MCF 10A (cell line): ENCODE measurements around the gene ZFAND3. TPM values are rescaled to one million over a fixed set of nuclear protein-coding genes. Genes with fewer than 3 reads are reported as not detected.
"Not testable (repeated sequence)": the region's sequence is repeated elsewhere in the genome, so short reads cannot be mapped to it uniquely, and the experiment has no call there.

Source experiments
- BruUV-seq: library from RNA; stranded (reverse); fragments of 400-500 nt; replicated peaks from 2 replicates; lab custom pipeline; 2021; lab: Mats Ljungman, UMichigan
- CTCF ChIA-PET: fragments of 300-600 bp; sonication (Branson Sonifier 250); formaldehyde crosslinking; extraction: SDS; loops from one replicate; lab custom pipeline; 2021; ENCODE audit warnings: antibody characterized with exemption, inconsistent platforms; lab: Yijun Ruan, JAX
- POLR2A ChIA-PET: fragments of 300-600, 350-650 bp; sonication (Branson Sonifier 250); formaldehyde crosslinking; extraction: SDS; loops from one replicate; lab custom pipeline; 2020; ENCODE audit warnings: antibody characterized with exemption, inconsistent platforms; lab: Yijun Ruan, JAX
- DNase-seq: peaks from one replicate; pipeline ENCODE4 v3.0.0-alpha.2; 2018; ENCODE audit not compliant: unreplicated experiment
- H3K27ac Mint-ChIP-seq: one replicate; pipeline ENCODE4 v1.8.0; 2022; ENCODE audit warnings: mild to moderate bottlenecking, low read depth, mixed read lengths; ENCODE audit not compliant: unreplicated experiment
- H3K27me3 Mint-ChIP-seq: one replicate; pipeline ENCODE4 v1.8.0; 2022; ENCODE audit warnings: mixed read lengths; ENCODE audit not compliant: insufficient read depth, unreplicated experiment
- H3K36me3 Mint-ChIP-seq: one replicate; pipeline ENCODE4 v1.8.0; 2022; ENCODE audit warnings: mild to moderate bottlenecking, moderate library complexity, mixed read lengths; ENCODE audit not compliant: insufficient read depth, unreplicated experiment
- H3K4me1 Mint-ChIP-seq: one replicate; pipeline ENCODE4 v1.8.0; 2022; ENCODE audit warnings: mixed read lengths; ENCODE audit not compliant: insufficient read depth, unreplicated experiment
- H3K4me3 Mint-ChIP-seq: one replicate; pipeline ENCODE4 v1.8.0; 2022; ENCODE audit warnings: mild to moderate bottlenecking, moderate library complexity, mixed read lengths; ENCODE audit not compliant: unreplicated experiment
- H3K9me3 Mint-ChIP-seq: one replicate; pipeline ENCODE4 v1.8.0; 2022; ENCODE audit warnings: mixed read lengths; ENCODE audit not compliant: unreplicated experiment
- intact Hi-C: fragments of 100-400 bp; cut with micrococcal nuclease; formaldehyde crosslinking; loops from 2 replicates; pipeline ENCODE4 v1.14.1; 2022
- total RNA-seq: library from RNA; stranded (reverse); gene quantifications from 2 replicates; pipeline ENCODE4 v1.2.3, GENCODE V29; 2022
- TF ChIP-seq, protein P1 (sequence below): fragments of 200-600 bp; IDR thresholded peaks from one replicate; pipeline ENCODE4 v1.8.0; 2022; ENCODE audit warnings: antibody characterized with exemption, mild to moderate bottlenecking; ENCODE audit not compliant: unreplicated experiment

ZFAND3 gene
- total RNA-seq, 1 experiment from 2014 or later = 100 TPM

DNA sequence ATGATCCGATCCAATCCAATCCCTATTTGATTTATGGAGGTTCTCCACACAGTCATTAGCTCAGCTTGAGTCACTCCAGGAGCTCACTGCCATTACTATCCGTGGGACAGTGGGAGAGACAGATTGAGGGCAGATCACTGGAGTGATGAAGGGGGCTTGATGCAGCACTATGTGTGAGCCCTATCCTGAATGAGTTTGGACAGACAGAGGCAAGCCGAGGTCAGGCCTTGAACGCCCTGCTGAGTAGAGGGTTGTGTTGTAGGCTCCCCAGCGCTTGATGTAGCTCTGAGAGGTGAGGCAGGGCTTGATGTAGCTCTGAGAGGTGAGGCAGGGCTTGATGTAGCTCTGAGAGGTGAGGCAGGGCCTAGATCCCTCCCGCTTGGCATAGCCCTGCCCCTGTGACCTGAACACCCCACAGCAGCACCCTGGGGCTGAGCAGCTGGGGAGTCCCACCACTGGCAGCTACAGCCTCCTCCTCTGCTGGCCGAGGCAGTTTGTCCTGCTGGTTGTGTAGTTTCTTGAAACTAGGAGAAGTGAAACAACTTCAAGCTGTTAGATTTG lies 58.7 kb downstream of the ZFAND3 start:
- no peak for DNase-seq
- TF ChIP-seq, protein P1, sequence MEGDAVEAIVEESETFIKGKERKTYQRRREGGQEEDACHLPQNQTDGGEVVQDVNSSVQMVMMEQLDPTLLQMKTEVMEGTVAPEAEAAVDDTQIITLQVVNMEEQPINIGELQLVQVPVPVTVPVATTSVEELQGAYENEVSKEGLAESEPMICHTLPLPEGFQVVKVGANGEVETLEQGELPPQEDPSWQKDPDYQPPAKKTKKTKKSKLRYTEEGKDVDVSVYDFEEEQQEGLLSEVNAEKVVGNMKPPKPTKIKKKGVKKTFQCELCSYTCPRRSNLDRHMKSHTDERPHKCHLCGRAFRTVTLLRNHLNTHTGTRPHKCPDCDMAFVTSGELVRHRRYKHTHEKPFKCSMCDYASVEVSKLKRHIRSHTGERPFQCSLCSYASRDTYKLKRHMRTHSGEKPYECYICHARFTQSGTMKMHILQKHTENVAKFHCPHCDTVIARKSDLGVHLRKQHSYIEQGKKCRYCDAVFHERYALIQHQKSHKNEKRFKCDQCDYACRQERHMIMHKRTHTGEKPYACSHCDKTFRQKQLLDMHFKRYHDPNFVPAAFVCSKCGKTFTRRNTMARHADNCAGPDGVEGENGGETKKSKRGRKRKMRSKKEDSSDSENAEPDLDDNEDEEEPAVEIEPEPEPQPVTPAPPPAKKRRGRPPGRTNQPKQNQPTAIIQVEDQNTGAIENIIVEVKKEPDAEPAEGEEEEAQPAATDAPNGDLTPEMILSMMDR = no peak
- POLR2A ChIA-PET = interaction anchor here (1.0 to 2.1 kb wide), 2 partner anchors 10 to 12 kb away, joined by 3 to 5 read pairs; no protein-coding TSS in a partner anchor
- Mint-ChIP-seq H3K36me3 (no peaks in the 10 kb centered on the region), H3K4me1 (peaks cover 34% of the 10 kb centered on the region), H3K27me3 (no peaks in the 10 kb centered on the region), H3K27ac (peak overlapping the region; percentile 24), H3K4me3 (no peak overlapping the region), H3K9me3 (no peaks in the 10 kb centered on the region)
- BruUV-seq = no TSS peak
- intact Hi-C loops = no loop called here
- CTCF ChIA-PET = interaction anchor here (1.1 kb wide), 1 partner anchor 11 kb away, joined by 4 read pairs; no protein-coding TSS in a partner anchor

DNA sequence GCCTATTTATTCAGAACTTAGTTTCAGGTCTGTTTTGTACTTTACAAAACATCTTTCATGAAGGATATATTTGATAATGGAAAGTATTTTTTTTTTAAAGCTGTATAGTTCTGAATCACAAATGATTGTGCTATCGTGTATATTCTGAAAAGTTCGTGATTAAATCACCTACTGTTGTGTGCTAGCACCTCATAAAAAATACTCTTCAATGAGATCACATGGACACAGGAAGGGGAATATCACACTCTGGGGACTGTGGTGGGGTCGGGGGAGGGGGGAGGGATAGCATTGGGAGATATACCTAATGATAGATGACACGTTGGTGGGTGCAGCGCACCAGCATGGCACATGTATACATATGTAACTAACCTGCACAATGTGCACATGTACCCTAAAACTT lies 61.1 kb downstream of the ZFAND3 start:
- H3K9me3 Mint-ChIP-seq, DNase-seq, H3K4me3 Mint-ChIP-seq, H3K36me3 Mint-ChIP-seq, H3K27me3 Mint-ChIP-seq, H3K27ac Mint-ChIP-seq, intact Hi-C loops, BruUV-seq: not testable (repeated sequence)
- H3K4me1 Mint-ChIP-seq = peaks cover 34% of the 10 kb centered on the region
- POLR2A ChIA-PET = interaction anchor here (0.8 to 1.3 kb wide), 2 partner anchors 14 to 17 kb away, joined by 4 to 5 read pairs; no protein-coding TSS in a partner anchor
- CTCF ChIA-PET = interaction anchor here (1.3 kb wide), 1 partner anchor 11 kb away, joined by 8 read pairs; no protein-coding TSS in a partner anchor

DNA sequence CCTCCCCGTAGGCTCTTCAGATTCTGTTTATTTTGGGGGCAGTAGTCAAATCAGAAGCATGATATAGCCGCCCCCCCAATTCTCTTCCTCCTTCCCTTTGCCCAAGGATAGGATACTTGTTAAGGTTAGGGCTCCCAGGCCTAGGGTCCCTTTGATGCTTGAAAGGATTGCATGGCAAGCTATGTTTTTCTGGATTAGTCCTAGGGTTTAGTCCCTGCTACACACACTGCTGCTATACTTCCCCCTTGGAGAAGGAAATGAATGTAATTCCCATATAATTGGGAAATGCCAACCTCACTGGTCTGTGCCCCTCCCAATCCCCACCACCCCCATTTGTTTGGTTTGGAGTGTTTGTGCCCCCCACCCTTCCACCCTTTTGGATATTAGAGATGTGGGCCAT lies 62.8 kb downstream of the ZFAND3 start:
- POLR2A ChIA-PET = interaction anchor here (1.0 to 1.2 kb wide), 2 partner anchors 16 to 20 kb away, joined by 4 to 8 read pairs; no protein-coding TSS in a partner anchor
- H3K27me3 Mint-ChIP-seq = no peaks in the 10 kb centered on the region
- BruUV-seq = no TSS peak
- DNase-seq = no peak
- H3K27ac Mint-ChIP-seq = peak overlapping the region; percentile 55
- TF ChIP-seq, protein P1 = no peak
- no peak overlapping the region for H3K4me3 Mint-ChIP-seq
- peaks cover 6% of the 10 kb centered on the region for H3K36me3 Mint-ChIP-seq
- H3K9me3 Mint-ChIP-seq = no peaks in the 10 kb centered on the region
- intact Hi-C loops = no loop called here
- CTCF ChIA-PET = interaction anchor here (0.6 kb wide), 1 partner anchor 500 kb away, joined by 6 read pairs; no protein-coding TSS in a partner anchor
- peaks cover 33% of the 10 kb centered on the region for H3K4me1 Mint-ChIP-seq

DNA sequence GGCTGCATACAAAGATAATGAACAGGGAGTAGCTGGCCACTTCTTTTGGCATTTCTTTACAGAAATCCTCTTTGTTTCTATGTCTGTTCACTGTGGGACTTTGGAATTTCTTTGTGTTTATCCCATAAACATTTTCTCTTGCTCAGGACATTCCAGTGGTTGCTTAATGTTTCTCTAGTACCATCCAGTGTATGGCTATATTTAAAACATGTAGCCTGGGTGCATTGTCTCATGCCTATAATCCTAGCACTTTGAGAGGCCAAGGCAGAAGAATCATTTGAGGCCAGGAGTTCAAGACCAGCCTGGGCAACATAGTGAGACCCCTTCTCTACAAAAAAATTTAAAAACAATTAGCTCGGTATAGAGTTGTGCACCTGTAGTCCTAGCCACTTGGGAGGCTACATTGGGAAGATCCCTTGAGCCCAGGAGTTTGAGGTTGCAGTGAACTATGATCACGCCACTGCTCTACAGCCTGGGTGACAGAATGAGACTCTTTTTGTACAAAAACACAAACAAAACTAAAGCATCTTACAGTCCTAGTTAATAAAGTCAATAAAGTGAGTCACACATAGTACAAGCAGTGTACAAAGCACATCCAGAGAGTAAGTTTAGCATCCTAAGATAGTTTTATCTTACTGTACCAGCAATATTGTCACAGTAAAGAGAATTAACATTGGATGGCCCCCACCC lies 63.3 kb downstream of the ZFAND3 start:
- H3K4me3 Mint-ChIP-seq = no peak overlapping the region
- intact Hi-C loops = no loop called here
- H3K27me3 Mint-ChIP-seq = no peaks in the 10 kb centered on the region
- CTCF ChIA-PET = no interaction called here
- no peaks in the 10 kb centered on the region for H3K9me3 Mint-ChIP-seq
- H3K36me3 Mint-ChIP-seq = peaks cover 6% of the 10 kb centered on the region
- TF ChIP-seq, protein P1 = no peak
- no TSS peak for BruUV-seq
- peak overlapping the region; percentile 55 for H3K27ac Mint-ChIP-seq
- peaks cover 28% of the 10 kb centered on the region for H3K4me1 Mint-ChIP-seq
- POLR2A ChIA-PET = interaction anchor here (1.2 kb wide), 1 partner anchor 15 kb away, joined by 8 read pairs; no protein-coding TSS in a partner anchor
- peak; percentile 37 for DNase-seq
